Bronchial epithelial cell (primary cell): Measurements from ENCODE around the gene C1QTNF1. TPM values are rescaled to one million over a fixed set of nuclear protein-coding genes. Genes with fewer than 3 reads are reported as not detected.

ENCODE experiments used
- DNase-seq: peaks from one replicate; pipeline ENCODE4 v3.0.0-alpha.2; 2010; ENCODE audit warnings: low read depth
- FAIRE-seq: peaks from 2 replicates; lab custom pipeline; 2011; peaks lifted over from hg19 to GRCh38; lab: Jason Lieb, UNC
- H3K27me3 ChIP-seq: 2 replicates; pipeline ENCODE4 v1.5.1; 2011; ENCODE audit warnings: low read length; ENCODE audit not compliant: control insufficient read depth, insufficient read depth
- H3K36me3 ChIP-seq: 2 replicates; pipeline ENCODE4 v1.5.1; 2011; ENCODE audit warnings: low read length; ENCODE audit not compliant: control insufficient read depth, insufficient read depth
- H3K4me3 ChIP-seq: 2 replicates; pipeline ENCODE4 v1.5.1; 2011; ENCODE audit warnings: mild to moderate bottlenecking, low read depth, low read length, control low read depth
- CTCF ChIP-seq: IDR thresholded peaks from 2 replicates; pipeline ENCODE4 v1.5.1; 2011; ENCODE audit warnings: mild to moderate bottlenecking, moderate library complexity, low read length, control low read depth, inconsistent platforms; ENCODE audit not compliant: insufficient read depth, severe bottlenecking
- total RNA-seq: library from RNA; depleted of rRNA; stranded (reverse); fragments of >200 nt; gene quantifications from 2 replicates; pipeline ENCODE4 v1.2.1, GENCODE V29; 2014

The C1QTNF1 gene
- total RNA-seq, 1 donor from 2014 or later = 0.79 TPM

DNA sequence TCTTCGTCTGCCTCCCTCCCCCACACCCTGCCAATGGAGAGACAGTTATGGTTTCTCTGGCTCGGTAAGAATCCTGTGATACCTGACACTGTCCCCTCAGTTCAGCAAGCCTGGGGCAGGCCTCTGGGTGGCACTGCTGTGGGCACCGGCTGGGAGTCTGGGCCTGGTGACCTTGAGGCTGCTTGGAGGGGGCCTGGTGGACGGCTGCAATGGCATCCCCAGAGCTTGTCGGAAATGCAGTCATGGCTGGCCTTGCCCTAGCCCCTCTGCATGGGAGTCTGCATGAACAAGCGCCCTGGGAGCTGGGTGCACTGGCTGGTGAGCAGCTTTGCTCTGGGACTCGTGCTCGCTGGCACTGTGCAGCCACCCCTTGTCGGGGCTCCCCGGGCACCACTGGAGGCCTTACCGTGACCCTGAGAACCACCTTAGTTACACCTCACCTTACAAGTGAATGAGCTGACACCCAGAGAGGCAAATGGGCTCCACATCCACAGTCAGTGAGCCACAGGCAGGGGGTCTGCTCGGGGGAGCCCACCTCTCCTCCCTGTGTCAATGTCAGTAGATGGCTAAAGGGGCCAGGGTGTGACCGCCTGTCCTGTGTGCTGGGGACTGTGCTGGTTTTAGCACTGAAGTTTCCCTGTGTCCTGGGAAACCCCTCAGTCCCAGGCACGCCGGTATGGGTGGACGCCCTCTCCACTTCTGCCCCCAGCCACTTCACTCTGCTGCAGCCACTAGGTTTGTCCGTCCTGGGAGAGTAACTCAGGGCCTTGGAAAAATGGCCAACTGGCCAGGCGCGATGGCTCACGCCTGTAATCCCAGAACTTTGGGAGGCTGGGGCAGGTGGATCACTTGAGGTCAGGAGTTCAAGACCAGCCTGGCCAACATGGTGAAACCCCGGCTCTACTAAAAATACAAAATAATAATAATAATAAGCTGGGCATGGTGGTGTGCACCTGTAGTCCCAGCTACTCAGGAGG is 45.7 kb upstream of the C1QTNF1 start:
- H3K4me3 ChIP-seq = no peak overlapping the region

DNA sequence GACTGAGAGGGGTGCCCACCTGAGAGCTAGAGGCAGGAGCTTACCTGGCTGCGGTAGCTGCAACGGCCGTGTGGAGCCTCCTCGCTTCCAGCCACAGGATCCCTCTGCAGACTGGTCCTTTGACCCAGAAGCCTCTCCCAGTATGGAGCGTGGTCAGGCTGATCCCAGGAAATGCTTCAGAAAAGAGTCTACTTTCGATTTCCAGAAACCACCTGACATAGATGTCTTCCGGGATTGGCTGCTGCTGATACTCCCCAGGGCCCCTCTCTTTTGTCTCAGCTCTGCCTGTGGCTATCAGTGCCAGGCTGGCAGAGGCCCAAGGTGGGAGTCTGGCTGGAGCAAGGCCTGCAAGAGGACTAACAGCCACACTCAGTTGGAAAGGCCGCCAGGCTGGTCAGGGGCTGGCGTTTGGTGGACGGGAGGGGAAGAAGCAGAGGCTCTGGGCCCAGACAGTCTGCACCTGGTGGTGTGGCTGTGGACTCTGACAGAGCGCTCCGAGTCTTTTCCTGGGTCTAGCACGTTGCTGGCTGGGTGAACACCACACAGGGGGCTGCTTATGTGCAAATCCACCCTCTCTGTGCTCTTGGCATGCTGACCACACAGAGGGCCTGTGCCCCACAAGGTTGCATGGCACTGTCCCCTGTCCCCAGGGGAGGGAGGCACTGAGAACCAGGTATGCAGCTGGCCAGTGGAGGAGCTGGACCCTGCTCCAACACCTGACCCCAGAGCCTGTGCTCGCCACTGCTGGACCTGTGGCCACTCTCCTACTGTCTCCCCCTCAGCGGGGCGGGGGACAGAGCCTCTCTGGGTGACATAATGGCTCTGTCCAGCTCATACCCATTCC is 44.0 kb upstream of the C1QTNF1 start, which contains the start of gene LGALS3BP:
Gene LGALS3BP (minus strand): TSS at position 144 of the 844 bp plus-strand sequence. CDS start 2,732 bp downstream, outside the sequence.
- DNase-seq (peak; percentile 56), FAIRE-seq (no peak)
- Histone ChIP-seq H3K4me3 (peak within 1 kb of the TSS; percentile 35), H3K27me3 (no peaks in the 10 kb centered on the region), H3K36me3 (no peaks in the 10 kb centered on the region)
- TF ChIP-seq CTCF = no peak

More for the DNA sequence above, 45.7 kb upstream of the C1QTNF1 start:
- H3K27me3 ChIP-seq = no peaks in the 10 kb centered on the region
- no peak for FAIRE-seq
- no peaks in the 10 kb centered on the region for H3K36me3 ChIP-seq
- TF ChIP-seq CTCF = peak; percentile 26
- no peak for DNase-seq

GRCh38 chr17:78980624-78980972 is 43.4 kb upstream of the C1QTNF1 start:
- Histone ChIP-seq H3K27me3 (no peaks in the 10 kb centered on the region), H3K4me3 (no peak overlapping the region), H3K36me3 (no peaks in the 10 kb centered on the region)
- TF ChIP-seq CTCF = no peak
- no peak for FAIRE-seq
- no peak for DNase-seq

DNA sequence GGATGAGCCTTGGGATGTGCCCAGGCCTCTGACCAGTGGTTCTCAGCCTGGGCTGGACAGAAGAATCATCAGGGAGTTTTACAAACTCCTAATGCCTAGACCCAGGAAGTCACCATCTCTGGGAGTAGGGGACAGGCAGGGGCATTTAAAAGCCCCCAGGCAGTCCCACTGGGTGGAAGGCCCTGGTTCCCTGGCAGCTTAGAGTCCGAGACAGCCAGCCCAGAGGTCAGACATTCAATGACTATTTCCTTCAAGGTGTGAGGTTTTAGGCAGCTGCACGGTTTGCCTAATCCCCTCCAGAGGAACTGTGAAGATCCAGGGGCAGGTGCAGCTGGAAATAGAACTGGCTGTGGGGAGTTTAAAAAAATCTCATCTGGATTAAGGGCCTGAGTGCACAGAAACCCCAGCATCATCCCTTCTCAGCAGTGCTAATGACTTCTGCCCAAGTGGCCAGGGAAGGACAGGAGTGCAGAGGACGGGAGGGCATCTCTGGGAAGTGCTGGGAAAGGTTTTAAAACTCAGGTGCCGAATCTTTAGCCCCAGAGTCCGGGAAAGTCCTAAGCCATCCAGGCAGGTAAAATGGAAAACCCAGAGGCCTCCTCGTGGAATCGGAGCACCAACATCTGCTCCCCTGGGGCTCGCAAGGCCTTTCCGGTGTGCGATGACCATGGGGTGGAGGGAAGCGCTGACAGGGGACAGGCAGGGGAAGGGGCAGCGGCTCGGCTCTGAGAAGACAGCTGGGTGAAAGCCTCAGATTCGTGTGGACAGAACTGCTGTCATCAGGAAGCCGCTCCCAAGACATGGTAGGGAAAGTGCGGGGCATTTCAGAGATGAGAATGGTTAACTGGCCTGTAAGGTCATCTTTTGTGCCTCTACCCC is 42.7 kb upstream of the C1QTNF1 start:
- no peak for TF ChIP-seq CTCF
- no peak for FAIRE-seq

DNA sequence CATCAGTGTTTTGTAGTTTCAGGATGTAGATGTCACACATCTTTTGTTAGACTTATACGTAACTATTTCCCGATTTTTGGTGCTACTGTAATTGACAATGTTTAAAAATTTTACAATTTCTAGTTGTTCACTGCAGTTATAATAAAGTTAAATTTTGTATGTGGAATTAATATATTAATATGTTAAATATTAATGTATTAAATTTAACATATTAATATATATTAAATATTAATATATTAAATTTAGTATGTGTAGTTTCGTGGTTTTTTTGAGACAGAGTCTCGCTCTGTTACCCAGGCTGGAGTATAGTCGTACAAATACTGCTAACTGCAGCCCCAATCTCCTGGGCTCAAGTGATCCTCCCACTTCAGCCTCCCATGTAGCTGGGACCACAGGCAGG is 38.6 kb upstream of the C1QTNF1 start:
- Histone ChIP-seq H3K4me3 (no peak overlapping the region), H3K27me3 (no peaks in the 10 kb centered on the region), H3K36me3 (no peaks in the 10 kb centered on the region)
- no peak for FAIRE-seq
- DNase-seq = no peak
- no peak for TF ChIP-seq CTCF

More for the DNA sequence above, 42.7 kb upstream of the C1QTNF1 start:
- Histone ChIP-seq H3K27me3 (no peaks in the 10 kb centered on the region), H3K36me3 (no peaks in the 10 kb centered on the region), H3K4me3 (no peak overlapping the region)
- no peak for DNase-seq
